ENCODE measurements around the gene ME1.

Gene ME1

GRCh38 chr6:83370567-83370966 is 60.3 kb downstream of the ME1 start:
- no peak overlapping the region for H3K9ac ChIP-seq (ENCODE audit: low read length)
- no peak overlapping the region for H3K27ac ChIP-seq (ENCODE audit: low read length)
- H3F3A ChIP-seq (ENCODE audit: insufficient read depth, low read length), result no peaks in the 10 kb centered on the region
- no peaks in the 10 kb centered on the region for H3K27me3 ChIP-seq (replicated peaks; ENCODE audit: insufficient read depth, low read length)
- DNase-seq, result no peak
- no peak overlapping the region for H3K4me2 ChIP-seq (ENCODE audit: low read depth, low read length)
- TF ChIP-seq EZH2 (optimal IDR thresholded peaks at IDR 0.05; ENCODE audit: low read depth, low read length), result no peak
- no peak for TF ChIP-seq CTCF (IDR thresholded peaks at IDR 0.05; ENCODE audit: low read length)
- TF ChIP-seq EZH2phosphoT487 (IDR thresholded peaks at IDR 0.05; ENCODE audit: low read length), result no peak
- H3K4me3 ChIP-seq (ENCODE audit: low read length), result no peak overlapping the region
- H3K9me3 ChIP-seq (replicated peaks; ENCODE audit: insufficient read depth, low read length), result no peaks in the 10 kb centered on the region
- H3K36me3 ChIP-seq (replicated peaks; ENCODE audit: insufficient read depth, low read length), result no peaks in the 10 kb centered on the region
- H2AFZ ChIP-seq (ENCODE audit: low read length), result no peak overlapping the region
- no peaks in the 10 kb centered on the region for H3K79me2 ChIP-seq (ENCODE audit: low read length)
- no peaks in the 10 kb centered on the region for H3K9me2 ChIP-seq (replicated peaks; ENCODE audit: insufficient read depth, low read length)
- no peaks in the 10 kb centered on the region for H3K4me1 ChIP-seq (ENCODE audit: low read length)
- no peaks in the 10 kb centered on the region for H4K20me1 ChIP-seq (ENCODE audit: insufficient read depth, low read length)

DNA sequence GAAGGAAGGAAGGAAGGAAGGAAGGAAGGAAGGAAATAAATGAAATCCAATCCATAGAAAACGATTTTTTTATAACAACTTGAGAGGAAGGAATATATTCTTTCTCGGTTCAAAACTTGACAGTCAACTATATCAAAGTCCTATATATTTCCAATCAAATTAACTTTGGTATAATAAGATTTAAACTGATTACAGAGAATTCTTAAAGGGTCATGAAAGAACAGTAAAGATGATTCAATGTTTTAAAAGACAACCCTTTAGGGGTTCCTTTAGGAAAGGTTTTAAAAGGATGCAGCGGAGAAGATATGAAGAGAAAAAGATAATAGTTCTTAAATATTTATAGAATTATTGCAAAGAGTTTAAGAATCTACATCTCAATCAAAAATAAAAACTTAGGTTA is 61.2 kb downstream of the ME1 start:
- Histone ChIP-seq H3K9me3 (replicated peaks; ENCODE audit: insufficient read depth, low read length) (no peaks in the 10 kb centered on the region), H3K27me3 (replicated peaks; ENCODE audit: insufficient read depth, low read length) (no peaks in the 10 kb centered on the region), H3K27ac (ENCODE audit: low read length) (no peak overlapping the region), H3K4me3 (ENCODE audit: low read length) (no peak overlapping the region), H3K79me2 (ENCODE audit: low read length) (no peaks in the 10 kb centered on the region), H3K4me2 (ENCODE audit: low read depth, low read length) (no peak overlapping the region), H4K20me1 (ENCODE audit: insufficient read depth, low read length) (no peaks in the 10 kb centered on the region), H2AFZ (ENCODE audit: low read length) (no peak overlapping the region), H3K9me2 (replicated peaks; ENCODE audit: insufficient read depth, low read length) (no peaks in the 10 kb centered on the region), H3K9ac (ENCODE audit: low read length) (no peak overlapping the region), H3K4me1 (ENCODE audit: low read length) (no peaks in the 10 kb centered on the region), H3F3A (ENCODE audit: insufficient read depth, low read length) (no peaks in the 10 kb centered on the region), H3K36me3 (replicated peaks; ENCODE audit: insufficient read depth, low read length) (no peaks in the 10 kb centered on the region)
- DNase-seq, result no peak
- TF ChIP-seq CTCF (IDR thresholded peaks at IDR 0.05; ENCODE audit: low read length) (no peak), EZH2 (optimal IDR thresholded peaks at IDR 0.05; ENCODE audit: low read depth, low read length) (no peak), EZH2phosphoT487 (IDR thresholded peaks at IDR 0.05; ENCODE audit: low read length) (no peak)

- no peak overlapping the region for H3K4me3 ChIP-seq (ENCODE audit: low read length)
- no peak overlapping the region for H2AFZ ChIP-seq (ENCODE audit: low read length)
- H3K9me3 ChIP-seq (replicated peaks; ENCODE audit: insufficient read depth, low read length), result no peaks in the 10 kb centered on the region
- no peak overlapping the region for H3K9ac ChIP-seq (ENCODE audit: low read length)
- no peaks in the 10 kb centered on the region for H4K20me1 ChIP-seq (ENCODE audit: insufficient read depth, low read length)
- no peak for DNase-seq
- no peaks in the 10 kb centered on the region for H3K36me3 ChIP-seq (replicated peaks; ENCODE audit: insufficient read depth, low read length)
- H3K4me1 ChIP-seq (ENCODE audit: low read length), result no peaks in the 10 kb centered on the region
- no peak overlapping the region for H3K4me2 ChIP-seq (ENCODE audit: low read depth, low read length)
- no peaks in the 10 kb centered on the region for H3K9me2 ChIP-seq (replicated peaks; ENCODE audit: insufficient read depth, low read length)
- H3K27me3 ChIP-seq (replicated peaks; ENCODE audit: insufficient read depth, low read length), result no peaks in the 10 kb centered on the region
- H3K27ac ChIP-seq (ENCODE audit: low read length), result no peak overlapping the region
- H3F3A ChIP-seq (ENCODE audit: insufficient read depth, low read length), result no peaks in the 10 kb centered on the region
- no peaks in the 10 kb centered on the region for H3K79me2 ChIP-seq (ENCODE audit: low read length)
- TF ChIP-seq EZH2 (optimal IDR thresholded peaks at IDR 0.05; ENCODE audit: low read depth, low read length) (no peak), CTCF (IDR thresholded peaks at IDR 0.05; ENCODE audit: low read length) (no peak), EZH2phosphoT487 (IDR thresholded peaks at IDR 0.05; ENCODE audit: low read length) (no peak)
These were observed 62.3 kb downstream of the ME1 start for GRCh38 chr6:83368577-83368976.
